Measurements from ENCODE around the gene SLC17A7. TPM values are rescaled to one million over a fixed set of nuclear protein-coding genes. Genes with fewer than 3 reads are reported as not detected.
A peak's percentile ranks its signal among the peaks of the same experiment; 100 is the strongest.

Gene SLC17A7
- total and polyA plus RNA-seq, 9 of the 15 experiments (the other 6 are each of a cell fraction or from before 2014, with no cell fraction given), result 1.1 to 15.7 (median 2.4) TPM

- TF ChIP-seq MEF2A (IDR thresholded peaks at IDR 0.05; ENCODE audit: control insufficient read depth, low read depth, low read length) (no peak), POU5F1 (IDR thresholded peaks at IDR 0.05; ENCODE audit: borderline replicate concordance, low read depth, low read length, partially characterized antibody) (peak; percentile 28), CREB3L1 (IDR thresholded peaks at IDR 0.05; ENCODE audit: borderline replicate concordance, low read depth) (no peak), CBFB (CRISPR knock-in tag; IDR thresholded peaks at IDR 0.05) (no peak), ZNF696 (CRISPR knock-in tag; conservative IDR thresholded peaks at IDR 0.05) (no peak), KLF13 (tag; IDR thresholded peaks at IDR 0.05; ENCODE audit: borderline replicate concordance, low read depth) (no peak), SIX5 (IDR thresholded peaks at IDR 0.05; ENCODE audit: borderline replicate concordance in 1 of 2, insufficient read depth in 1 of 2, low read depth in 1 of 2, low read length in 2 of 2) (no peak), SPI1 (IDR thresholded peaks at IDR 0.05; ENCODE audit: borderline replicate concordance, low read depth, low read length) (no peak), GMEB1 (CRISPR knock-in tag; IDR thresholded peaks at IDR 0.05) (0 out of 2 replicates have a peak, but pooled peaks have one; percentile 16), HBP1 (CRISPR knock-in tag; IDR thresholded peaks at IDR 0.05) (no peak), MIER1 (IDR thresholded peaks at IDR 0.05; ENCODE audit: low read depth) (no peak), POLR2AphosphoS2 (IDR thresholded peaks at IDR 0.05; ENCODE audit: low read length) (no peak), SFPQ (IDR thresholded peaks at IDR 0.05; ENCODE audit: low read depth, low read length) (no peak), ZC3H8 (IDR thresholded peaks at IDR 0.05) (no peak), ZNF280B (CRISPR knock-in tag; IDR thresholded peaks at IDR 0.05) (no peak)
These were observed 32.7 kb upstream of the SLC17A7 start, which contains the start of gene FLT3LG (continued) for GRCh38 chr19:49473868-49474541.
